Measurements from ENCODE around the gene STARD13.

Gene STARD13

DNA sequence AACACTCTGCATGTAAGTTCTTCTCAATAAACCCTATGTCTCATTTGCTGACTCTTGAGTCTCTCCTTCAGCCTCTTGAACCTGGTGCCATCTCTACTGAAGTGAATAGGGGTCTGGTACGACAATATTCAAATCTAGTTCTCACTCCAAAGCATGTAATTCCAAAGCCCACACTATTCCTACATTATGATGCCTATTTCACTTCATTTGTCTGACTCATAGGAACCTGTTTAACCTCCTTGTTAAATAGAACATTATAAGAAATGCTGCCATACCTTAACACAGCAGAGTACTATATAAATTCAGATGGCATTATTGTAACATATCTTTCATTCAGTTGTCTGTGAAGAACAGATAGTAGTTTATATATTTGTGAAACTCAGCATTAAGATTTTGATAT is 67.1 kb downstream of the STARD13 start:
- no peak for DNase-seq

DNA sequence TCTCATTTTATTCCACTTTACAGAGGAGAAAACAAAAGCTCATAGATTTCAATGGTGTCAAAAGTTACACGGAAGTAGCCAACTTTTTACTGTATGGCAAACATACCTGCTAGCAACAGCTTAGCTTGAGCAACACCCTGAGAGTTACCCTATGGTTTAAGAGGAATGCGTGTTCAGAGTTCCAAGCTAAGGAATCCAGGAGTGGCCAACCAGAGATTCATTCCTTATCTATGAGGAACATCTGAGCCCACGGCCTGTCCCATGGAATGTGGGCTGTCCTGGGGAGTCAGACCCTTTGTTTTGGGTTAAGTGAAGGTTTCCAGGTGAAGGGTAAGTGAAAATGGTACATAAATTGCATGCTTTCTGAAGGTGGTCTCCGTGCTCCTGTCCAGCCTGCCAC is 67.5 kb downstream of the STARD13 start:
- DNase-seq: no peak

DNA sequence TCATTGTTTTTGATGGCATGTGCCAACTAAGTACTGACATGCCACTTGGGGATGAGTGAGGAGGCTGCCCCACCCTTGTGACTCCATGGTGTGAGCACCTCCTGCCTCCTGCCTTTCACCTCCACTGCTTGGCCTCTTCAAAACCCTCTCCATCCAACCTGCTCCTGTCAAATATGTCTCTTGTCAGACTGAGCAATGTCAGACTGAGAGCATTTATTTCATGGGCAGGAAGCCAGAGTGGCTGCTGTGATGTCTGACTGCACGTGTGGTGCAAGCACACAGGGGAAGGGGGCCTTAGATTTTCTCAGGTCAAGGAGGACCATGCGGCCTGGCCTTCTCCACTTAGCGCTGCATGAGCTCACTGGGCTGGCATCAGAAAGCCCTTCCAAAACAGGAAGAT is 68.3 kb downstream of the STARD13 start:
- no peak for DNase-seq

DNA sequence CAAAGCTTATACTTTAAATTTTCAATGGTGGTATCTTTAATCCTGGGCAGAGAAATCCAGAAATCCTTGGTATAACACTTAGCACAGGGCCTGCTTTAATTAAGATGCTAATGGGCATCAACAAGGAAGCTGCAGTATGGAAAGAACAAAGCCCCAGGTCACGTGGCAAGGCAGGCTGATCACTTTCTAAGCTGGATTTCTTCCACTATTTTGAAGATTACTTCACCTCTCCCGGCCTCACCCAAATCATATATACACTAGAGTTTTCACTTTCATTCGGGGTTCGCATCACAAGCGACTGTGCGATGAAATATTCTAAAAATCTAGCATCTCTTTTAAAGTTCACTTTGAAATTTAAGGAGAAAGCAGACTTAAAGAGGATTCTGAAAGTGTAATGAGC is 71.8 kb downstream of the STARD13 start:
- DNase-seq: peak; percentile 26

DNA sequence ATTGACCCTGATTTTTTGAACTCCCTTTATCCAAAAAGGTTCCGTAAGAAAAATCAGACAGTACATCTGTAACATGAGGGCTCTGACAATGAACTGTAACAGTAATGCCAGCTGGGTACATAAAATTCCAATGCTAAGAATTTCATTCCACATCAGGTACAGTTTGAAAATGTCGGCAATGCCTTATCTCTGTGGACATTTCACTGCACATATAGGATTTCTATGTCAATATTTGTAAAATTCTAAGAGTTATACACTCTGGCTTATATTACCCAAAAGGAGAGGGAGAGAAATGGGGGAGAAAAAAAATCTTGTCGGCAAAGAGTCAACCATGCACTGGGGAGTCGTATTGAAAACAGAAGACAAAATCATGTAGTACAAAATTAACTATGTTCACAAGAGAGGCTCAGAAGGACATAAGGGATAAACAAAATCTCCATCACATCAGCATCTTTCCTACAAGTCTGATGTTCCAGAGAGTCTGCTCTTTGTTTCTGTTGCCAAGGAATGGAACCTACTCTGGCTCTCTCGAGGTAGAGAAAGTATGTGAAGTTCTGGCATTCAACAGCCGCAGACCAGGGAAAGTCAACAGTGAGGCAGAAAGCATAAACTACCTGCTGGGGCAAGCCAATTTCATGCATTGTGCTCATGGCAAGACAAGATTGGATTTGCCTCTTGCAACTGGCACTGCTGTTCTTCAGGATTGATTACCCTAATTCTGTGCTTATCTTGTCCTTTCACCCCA is 72.4 kb downstream of the STARD13 start:
- DNase-seq: no peak

DNA sequence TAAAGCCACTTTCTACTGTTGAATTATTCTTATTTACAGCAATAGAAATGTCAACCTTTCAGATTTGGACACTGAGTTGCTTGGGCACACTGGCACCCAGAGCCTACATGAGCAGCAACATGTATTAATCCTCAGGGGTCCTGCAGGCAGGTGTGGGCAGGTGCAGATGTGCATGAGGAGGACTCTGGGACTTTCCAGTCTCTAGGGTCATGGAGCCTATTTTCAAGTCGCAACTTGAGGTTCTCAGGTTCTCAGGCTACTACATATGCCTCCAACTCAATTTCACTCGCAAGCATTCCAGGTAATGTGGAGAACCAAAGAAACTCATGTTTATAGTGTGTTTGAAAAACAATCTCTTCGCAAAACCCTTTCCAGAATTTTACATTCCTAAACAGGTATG is 73.2 kb downstream of the STARD13 start:
- no peak for DNase-seq

GRCh38 chr13:33210090-33210489 is 75.5 kb downstream of the STARD13 start:
- no peak for DNase-seq

DNA sequence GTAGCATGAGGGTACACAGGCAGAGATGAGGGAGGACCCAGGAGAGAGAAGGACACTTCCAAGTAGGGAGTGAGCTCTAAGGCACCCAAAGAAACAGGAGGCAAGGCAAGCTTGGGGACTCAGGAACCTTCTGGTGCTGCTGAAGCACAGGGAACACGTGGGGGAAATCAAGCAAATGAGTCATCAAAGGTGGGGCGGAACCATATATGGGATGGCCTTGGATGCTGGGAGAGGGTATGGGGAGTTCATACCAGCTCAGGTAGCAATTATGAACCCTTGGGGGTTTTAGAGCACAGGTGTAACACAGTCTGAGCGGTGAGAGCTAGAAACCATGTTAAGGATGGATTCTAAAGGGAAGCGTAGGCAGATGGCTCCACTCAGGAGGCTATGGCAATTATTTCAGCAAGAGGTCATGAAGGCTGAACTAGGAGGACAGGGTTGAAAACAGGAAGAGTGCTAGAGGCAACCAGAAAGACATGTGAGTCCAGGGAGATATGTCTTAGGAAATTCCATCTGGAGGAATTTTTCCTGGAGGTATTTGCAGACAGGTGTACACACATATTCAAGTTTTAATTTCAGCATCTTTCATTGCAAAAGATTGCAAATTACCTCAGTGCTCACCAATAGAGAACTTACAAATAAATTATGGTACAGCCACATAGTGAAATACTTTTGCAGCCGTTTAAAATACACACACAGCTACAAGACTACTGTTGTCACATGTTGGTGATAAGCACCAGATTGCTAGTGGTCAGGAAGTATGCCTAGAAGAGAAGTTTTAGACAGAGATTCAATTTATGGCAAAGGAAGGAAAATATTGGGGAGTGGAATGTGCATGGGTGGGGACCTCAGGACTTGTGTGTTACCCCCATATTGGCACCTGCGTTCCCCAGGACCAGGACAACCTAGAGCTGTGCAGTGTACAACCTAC is 77.0 kb downstream of the STARD13 start:
- no peak for DNase-seq

DNA sequence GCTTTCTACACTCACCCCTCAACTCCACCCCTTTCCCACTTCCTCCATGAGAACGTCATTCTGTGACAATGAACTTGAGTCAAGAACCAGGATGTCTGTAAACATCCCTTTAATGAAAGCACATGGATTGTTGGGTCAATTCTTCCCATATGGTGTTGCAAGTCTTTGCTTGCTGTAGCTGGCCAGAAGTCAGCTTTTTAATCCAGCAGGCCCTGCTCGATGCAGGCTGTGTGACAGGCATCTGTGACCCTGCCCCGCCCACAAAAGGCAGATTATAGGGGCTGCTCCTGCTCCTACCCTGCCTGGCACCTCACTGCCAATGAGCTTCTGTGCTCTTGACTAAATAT is 78.0 kb downstream of the STARD13 start:
- no peak for DNase-seq

DNA sequence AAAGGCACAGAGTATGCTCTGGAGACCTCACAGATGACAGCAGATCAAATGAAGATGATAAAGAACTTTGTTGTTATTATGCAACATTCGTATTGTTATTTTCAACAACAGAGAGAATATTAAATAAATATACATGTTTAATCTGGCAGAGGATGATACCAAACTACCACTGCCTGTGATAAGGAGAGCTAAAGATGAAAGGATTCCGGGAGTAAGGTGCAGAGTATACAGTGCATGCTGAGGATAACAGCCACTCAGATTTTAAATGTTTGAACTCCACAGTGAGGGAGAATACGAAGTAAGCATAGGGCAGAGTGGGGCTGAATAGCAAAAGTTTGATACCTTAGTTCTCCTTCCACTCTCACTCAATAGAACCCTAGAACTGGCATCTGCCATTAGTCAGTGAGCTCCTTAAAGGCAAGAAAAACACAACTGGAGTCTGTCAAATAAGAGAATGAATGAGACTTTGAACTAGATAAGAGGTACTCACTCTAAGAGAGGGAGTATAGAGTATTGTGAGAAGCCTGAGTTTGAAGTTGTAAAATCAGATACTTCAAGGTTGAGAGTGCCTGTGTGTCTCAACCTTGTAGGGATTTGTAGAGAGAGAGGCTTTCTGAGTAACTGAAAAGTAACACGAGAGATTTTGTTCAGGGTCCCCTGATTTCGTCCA is 78.5 kb downstream of the STARD13 start:
- no peak for DNase-seq

- no peak for DNase-seq
Measured at GRCh38 chr13:33206425-33206824, 79.1 kb downstream of the STARD13 start.

GRCh38 chr13:33205804-33206221 is 79.7 kb downstream of the STARD13 start:
- no peak for DNase-seq

DNA sequence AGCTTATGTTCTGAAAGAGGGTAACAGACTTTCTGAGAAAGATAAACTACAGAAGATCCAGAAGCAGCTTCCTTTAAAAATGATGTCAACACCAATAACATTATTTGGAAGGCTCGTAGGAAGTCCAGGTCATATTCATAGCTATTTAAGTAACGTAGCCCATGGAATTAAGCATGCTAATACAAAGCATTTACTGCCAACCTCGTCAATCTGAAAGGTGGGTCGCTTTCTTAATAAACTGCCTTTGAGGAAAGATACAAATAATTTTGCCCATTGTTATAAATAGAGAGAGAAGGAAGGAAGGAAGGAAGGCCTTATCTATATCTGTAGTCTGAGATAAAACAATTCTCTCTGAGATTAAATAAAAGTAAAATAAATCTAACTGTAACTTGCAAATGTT is 80.3 kb downstream of the STARD13 start:
- no peak for DNase-seq

GRCh38 chr13:33204130-33204927 is 81.2 kb downstream of the STARD13 start:
- DNase-seq: no peak

- DNase-seq: no peak
Measured at GRCh38 chr13:33202644-33203169, 82.8 kb downstream of the STARD13 start.

DNA sequence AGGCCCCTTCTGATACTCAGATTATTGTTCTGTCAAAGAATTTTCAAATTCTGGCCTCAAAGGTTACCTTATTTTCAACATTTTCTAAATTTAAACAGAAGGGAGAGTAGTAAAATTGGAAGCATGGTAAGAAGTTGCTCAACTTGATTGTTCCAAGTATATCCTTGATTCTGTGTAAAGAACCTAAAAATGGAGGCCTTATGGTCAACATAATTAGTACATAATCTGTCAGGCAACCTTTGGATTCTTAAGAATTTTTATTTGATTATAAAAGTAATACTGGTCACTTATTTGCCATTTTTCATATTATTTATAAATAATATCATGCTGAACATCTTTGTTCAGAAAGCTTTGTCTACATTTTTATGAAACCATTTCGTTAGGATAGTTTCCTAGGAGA is 83.9 kb downstream of the STARD13 start:
- DNase-seq: no peak

- no peak for DNase-seq
Measured at GRCh38 chr13:33199289-33199850, 86.2 kb downstream of the STARD13 start.

GRCh38 chr13:33197541-33197971 is 88.0 kb downstream of the STARD13 start:
- DNase-seq: no peak

GRCh38 chr13:33196767-33197166 is 88.8 kb downstream of the STARD13 start:
- DNase-seq: no peak

GRCh38 chr13:33195693-33196464 is 89.7 kb downstream of the STARD13 start:
- no peak for DNase-seq
